GM19043 (cell line): ENCODE data around the gene PCK1.

Experiments
- ATAC-seq: cut with Tn5 transposase; IDR thresholded peaks from one replicate; pipeline ENCODE4 v1.9.1; 2021; ENCODE audit warnings: low read depth; ENCODE audit not compliant: unreplicated experiment

PCK1 gene

DNA sequence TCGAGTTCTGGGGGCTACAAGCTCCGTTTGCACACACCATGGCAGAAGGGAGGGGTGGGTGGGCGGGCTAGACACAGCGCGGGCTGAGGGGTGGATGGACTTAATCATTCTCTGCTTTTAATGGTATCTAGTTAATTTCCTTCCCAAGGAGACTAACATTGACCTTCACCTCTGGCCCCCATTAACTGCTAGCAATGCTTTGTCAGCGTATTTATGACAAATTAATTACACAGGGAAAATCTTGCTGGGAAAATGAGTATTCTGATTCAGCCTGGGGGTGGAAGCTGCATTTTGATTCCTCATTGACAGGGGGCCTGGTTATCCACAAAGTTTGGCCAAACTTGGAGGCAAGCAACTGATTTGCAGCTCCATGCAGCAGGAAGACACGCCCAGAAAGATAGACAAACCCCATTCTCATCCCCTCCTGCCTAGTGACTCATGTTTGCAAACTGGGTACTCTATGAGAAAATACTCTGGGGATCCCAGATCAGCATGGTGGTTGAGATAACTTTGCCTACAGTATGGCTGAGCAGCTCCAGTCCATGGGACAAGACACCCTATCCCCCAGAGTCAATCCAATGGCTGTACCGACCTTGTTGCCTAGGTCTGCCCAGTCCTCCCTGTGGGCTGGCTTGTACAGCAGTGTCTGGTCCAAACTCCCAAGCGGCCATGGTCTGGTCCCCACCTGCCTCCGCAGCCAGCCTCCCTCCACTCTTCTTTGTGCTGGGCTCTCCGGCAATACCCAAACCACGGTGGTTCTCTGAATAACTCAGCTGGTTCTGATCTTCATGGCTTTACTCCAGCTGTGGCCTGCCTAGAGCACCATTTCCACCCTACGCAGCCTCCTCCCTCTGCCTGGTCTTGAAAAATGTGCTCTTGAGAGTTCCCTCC is 39.7 kb downstream of the PCK1 start:
- no peak for ATAC-seq

DNA sequence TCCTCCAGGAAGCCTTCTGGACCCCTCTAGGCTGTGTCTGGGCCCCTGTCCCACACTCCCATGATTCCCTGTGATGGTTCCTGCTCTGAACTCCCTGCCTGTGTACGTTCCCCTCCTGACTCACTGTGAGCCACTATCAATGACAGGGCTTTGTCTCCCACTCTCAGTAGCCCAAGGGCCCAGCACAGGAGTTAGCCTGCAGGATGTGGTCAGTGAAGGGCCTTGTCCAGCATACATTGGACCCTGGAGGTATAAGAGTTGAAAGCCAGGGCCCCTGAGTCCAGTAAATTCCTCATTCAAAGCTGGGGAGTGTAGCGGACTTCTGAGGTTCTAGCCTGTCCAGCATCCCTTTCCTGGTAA is 40.3 kb downstream of the PCK1 start:
- no peak for ATAC-seq

DNA sequence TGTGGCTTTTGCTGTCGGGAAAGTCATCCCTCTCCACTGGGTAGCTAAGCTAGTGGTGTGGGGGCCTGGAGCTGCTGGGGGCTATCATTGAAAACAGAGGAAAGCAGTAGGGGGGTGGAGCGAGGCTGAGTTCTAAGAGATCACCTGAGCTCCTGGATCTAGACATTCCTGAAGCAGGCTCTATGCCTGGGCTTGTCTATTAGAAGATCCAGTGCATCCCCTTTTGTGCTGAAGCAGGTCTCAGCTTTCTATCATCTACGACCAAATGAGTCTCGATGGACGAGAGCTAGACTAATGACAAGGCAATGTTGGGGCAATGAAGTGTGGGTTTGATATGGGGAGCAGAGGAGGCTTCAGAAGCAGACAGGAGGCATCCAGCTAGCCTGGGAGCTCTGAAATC is 40.8 kb downstream of the PCK1 start:
- ATAC-seq: no peak

DNA sequence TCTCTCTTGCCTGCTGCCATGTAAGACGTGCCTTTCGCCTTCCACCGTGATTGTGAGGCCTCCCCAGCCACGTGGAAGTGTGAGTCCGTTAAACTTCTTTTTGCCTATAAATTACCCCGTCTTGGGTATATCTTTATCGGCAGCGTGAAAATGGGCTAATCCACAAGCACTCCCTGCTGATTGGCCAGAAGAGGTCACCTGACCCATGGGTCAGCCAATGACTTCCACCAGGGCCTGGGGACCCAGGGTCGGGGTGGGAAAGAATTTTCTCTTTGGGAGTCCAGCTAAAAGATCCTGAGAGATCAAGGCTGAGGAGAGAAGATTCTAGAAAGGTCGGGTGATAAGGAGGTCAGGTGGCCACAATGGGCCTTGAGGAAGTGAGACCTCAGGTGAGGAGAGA is 42.2 kb downstream of the PCK1 start:
- no peak for ATAC-seq

DNA sequence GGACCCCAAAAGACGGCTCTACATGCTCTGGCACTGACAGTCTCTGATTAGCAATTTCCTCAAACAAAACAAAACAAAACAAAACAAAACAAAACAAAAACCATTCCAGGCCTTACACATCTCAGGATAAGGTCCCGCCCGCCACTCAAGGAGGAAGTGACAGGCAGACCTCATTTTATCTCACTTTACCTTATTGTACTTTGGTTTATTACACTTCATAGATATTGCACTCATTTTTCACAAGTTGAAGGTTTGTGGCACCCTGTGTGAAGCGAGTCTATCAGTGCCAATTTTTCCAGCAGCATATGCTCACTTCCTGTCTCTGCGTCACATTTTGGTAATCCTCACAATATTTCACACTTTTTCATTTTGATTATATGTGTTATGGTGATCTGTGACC is 44.1 kb downstream of the PCK1 start:
- no peak for ATAC-seq

DNA sequence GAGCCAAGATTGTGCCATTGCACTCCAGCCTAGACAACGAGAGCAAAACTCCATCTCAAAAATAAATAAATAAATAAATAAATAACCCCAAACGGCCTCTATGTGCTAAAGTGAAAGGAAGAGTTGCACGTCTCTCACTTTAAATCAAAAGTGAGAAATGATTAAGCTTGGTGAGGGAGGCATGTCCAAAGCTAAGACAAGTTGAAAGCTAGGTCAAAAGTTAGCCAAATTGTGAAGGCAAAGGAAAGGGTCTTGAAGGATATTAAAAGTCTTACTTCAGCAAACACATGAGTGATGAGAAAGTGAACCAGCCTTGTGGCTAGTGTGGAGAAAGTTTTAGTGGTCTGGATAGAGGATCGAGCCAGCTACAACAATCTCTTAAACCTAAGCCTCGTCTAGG is 45.0 kb downstream of the PCK1 start:
- ATAC-seq: no peak

DNA sequence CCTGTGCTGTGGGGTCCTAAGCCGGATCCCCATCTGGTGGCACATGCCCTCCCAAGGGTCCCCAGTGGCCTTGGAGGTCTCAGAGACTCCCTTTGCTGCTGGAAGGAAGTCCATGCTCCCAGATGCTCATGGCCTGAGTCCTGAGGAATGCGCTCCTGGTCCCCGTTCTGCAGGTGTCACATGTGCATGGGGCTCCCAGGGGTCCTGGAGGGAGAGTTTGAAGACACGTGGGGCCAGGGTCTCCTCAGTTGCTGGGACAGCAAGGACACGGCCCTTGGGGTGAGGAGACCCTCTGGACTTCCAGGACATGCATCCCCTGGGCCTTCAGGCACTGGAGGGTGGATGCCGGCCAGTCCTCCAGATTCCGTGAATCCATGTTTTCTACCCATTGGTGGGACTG is 47.6 kb downstream of the PCK1 start:
- no peak for ATAC-seq

DNA sequence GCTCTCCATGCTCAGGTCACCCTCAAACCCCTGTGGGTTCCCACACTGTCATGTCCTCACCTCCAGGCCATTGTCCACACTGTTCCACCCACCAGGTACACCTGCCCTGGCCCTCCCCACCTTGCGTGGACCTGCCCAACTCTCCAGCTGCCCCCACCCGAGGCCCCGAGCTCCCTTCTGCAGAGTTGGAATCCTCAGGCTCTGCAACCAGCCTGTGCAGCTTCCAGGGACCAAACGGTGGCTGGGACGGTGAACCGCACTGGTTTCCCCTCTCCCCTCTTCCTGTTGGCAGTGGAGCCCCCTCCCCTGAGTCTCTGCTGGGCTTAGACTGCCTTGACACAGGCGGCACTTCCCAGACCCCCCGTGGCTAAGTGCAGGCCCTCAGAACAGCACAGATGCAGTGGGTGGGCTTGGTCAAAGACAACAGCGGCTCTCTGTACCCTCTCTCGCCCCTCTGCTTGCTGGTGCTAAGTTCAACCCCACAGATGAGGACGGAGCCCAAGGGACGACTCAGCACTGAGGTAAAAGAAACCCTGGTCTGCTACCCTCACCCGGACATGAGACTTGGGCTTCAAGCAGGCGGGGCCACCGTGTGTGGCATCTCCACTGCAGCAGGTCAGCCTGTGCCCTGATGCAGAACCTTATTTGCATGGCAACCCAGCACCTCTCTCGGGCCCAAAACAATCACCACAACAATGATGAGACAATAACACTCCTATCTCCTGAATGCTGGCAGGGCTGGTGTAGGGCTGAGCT is 48.4 kb downstream of the PCK1 start:
- no peak for ATAC-seq

DNA sequence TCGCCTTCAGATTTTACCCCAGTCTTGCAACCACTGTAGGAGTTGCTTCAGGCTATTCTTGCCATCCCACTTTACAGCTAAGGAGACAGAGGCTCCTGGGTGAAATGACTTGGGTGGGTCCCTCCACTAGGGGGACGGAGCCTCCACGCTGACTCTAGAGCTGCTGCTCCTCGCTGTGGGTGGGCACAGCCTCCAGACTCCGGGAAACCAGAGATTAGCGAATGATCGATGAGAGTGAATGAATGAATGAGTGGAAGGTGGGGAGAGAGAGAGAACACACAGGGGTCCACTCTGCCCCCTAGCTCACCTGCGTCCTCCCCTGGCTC is 48.9 kb downstream of the PCK1 start:
- no peak for ATAC-seq

DNA sequence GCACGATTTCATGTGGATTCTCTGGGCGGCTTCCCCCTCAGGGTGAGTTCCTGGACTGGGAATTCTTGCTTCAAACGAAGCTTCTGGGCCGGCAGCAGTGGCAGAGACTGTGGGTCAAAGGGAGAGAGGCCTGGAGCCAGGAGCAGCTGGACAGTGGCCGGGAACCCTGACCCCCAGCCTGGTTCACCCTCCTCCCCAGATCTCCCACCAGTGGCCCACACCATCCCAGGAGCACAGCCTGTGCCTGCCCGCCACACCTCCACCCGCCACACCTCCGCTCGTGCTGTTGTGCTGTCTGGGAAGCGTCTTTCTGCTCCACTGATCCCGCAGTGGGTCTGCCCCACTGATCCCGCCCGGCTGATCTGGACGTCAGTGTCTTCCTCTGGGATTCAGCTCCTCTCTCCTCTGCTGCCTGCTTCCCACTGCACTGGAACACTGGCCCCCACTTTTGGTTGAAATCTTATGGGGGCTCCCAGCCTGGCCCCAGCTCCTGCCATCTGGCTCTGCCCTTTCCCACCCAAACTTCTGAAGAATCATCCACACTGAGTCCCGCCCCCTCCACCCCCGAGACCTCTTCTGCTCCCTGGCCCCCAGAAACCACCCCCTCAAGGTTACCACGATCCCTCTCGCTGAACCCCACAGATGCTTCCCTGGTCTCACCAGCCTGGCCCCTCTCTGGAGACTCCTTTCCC is 49.5 kb downstream of the PCK1 start:
- ATAC-seq: no peak

DNA sequence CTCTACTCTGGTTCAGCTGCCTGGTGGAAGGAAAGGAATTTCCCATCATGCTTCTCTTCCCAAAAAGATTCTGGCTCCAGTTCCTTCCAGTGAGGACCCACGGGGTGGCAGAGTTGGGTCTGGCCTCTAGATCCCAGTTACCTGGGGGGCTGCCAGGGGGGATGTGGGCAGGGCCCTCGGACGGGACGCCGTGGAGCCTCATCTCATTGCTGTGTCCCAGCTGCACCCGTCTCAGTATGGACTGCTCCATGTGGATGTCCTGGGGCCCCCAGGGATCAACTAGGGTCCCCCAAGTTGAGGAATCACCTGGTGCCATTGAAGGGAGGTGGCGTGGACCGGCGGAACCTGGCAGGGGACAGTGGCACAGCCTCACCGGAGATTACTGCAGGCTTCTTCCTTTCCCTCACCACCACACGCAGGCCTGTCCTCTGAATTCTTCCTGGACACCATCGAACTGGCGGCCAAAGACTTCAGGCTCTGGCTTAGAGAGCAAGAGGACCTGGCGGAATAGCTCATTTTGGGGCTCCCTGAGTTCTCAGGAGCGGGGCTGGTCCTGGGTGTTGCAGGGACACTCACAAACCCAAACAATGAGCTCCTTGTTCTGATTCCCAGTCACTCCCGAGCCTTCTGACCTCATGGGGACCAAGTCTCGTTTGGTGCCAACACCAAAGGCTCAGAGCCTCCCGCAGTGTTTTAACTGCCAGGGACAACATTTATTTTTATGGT is 50.8 kb downstream of the PCK1 start:
- no peak for ATAC-seq

DNA sequence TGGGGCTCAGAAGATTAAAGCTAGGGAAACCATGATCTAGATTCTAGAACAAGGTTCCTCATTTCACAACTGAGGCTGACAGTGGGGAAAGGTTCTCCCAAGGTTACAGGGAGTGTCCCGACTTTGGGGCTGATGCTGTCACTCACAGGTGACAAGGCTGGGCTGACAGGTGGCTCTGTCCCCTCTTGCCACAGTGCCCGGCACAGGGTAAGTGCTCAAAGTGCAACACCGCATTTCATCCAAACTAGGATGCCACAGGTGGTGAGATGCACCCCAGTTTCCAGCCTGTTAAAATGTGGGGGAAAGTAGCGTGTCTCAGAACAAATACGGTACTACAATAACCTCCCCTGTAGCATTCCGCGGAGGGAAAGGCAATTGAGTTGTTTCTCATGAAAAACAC is 51.5 kb downstream of the PCK1 start:
- no peak for ATAC-seq

DNA sequence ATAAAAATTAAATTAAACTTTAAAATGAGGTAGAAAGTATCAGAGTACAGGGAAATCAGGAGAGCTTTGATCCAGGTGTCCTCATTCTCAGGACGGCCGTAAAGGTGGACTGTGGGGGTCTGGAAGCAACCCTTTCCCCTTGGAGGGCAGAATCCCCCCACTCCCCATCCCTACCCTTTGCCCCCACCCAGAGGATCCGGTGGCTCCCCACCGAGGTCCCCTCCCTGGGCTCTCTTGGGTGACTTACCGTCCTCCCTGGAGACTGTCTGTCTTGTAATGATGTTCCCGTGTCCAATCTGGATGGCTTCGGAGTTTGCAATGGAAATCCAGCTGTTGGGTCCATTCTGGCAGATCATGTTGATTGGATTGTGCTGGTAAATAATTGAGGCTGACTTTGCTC is 52.0 kb downstream of the PCK1 start:
- no peak for ATAC-seq

DNA sequence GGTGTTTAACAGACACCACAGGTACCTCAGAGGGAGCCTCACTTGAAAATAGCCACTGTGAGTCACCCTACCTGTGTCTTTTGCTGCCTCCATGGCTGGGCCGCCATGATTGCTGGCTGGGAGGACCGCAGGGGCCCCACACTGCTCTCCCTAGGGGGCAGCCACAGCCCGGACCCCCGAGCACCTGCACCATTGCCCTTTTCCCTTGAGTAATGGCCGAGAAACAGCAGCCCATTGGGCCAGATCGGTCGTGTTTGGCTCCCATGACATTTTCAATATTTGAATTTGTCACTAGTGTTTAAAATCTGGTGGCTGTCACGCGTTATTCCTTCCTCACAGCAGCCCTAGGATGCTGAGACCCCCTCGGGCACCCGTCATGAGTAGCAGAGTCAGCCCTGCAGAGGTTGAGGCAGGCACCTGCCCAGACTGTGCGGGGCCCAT is 52.6 kb downstream of the PCK1 start:
- ATAC-seq: no peak

DNA sequence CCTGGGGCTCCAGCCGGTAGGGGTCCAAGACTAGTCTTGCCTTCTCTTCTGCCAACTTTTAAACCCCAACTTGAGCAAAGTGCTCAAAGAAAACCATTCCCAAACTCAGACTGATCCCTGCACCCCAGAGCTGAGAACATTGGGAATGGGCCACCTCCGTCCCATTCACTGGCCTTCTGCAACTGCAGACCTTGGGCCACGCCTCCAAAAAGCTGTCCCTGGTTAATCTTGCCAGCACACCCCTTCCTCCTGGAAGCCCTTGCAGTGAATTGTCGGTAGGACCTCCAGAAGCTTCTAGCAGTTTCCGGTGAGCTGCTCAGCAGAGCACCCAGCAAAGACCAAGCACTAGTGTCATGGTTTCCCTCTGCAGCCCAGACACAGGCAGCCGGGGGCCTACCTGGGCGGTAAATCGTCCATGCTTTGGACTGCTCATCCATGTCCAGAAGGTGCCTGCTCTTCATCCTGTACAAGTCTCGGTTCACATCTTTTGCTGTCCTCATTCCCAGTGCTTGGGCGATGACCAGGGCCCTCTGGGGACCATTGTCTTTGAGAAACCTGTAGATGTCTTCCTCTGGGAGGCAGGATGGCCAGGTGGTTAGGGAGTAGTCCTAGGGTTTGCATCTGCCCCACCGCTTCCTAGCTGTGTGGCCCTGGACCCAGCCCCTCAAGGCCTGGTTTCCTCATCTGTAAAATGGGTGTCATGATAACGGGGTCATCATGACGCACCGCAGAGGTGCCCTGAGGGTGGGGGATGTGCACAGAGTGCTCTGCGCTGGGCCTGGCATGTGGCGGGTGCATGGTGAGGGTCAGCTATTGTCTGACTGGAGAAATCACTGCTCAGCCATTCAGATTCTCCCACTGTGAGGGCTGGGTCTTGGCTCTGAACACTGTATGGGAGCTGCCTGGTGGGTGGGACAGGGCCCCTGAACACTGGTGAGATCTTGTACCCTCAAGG is 53.9 kb downstream of the PCK1 start:
- no peak for ATAC-seq

DNA sequence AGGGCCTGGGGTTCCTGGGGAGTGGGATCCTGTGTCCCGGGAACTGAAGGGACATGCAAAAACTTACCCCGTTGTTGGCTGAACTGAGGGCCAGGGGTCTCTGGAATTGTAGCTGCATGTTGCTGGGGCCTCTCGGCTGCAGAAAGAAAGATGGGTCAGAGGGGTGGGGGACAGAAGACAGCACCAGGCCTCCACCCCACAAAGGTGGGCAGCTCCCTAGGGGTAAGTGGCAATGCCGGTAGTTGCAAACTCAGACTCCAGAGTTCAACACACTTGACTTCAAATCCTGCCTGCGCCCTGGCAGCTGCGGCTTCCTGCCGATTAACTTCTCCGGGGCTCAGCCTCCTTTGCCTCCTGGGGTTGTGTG is 54.5 kb downstream of the PCK1 start:
- ATAC-seq: no peak

DNA sequence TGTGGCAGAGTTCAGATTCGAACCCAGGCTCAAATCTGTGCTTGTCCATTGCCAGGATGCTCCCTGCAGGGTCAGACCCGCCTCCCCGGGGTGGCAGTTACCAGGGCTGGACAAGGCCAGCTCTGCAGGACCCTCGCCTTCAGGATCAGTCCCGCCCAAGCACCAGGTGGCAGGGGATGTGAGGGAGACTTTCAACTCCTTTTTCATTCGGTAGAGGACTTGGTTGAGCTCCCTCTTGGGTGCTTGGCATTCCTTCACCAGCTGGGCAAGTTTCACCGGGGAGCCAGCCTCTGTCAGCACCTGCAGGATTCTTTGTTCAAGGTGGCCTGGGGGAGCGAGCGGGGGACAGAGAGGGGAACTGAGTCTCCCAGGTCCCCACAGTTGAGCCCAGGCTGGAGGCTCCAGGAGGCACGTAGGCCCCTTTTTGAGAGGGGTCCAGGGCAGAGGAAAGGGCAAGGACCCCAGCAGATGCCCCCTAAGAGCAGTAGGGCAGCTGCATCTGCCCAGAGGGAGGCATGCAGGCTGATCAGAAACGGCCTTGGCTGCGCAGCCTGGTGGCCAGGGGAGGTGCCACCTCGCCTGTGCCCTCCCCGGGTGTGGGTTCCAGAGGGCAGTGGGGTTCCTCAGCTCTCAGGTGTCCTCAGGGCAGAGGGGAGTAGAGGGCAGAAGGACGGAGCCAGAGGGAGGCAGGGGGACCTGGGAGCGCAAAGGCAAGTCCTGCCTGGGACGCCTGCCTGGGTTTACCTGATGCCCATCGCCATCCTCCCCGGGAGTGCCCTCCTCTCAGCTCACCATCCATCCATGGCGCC is 55.4 kb downstream of the PCK1 start:
- ATAC-seq: no peak

DNA sequence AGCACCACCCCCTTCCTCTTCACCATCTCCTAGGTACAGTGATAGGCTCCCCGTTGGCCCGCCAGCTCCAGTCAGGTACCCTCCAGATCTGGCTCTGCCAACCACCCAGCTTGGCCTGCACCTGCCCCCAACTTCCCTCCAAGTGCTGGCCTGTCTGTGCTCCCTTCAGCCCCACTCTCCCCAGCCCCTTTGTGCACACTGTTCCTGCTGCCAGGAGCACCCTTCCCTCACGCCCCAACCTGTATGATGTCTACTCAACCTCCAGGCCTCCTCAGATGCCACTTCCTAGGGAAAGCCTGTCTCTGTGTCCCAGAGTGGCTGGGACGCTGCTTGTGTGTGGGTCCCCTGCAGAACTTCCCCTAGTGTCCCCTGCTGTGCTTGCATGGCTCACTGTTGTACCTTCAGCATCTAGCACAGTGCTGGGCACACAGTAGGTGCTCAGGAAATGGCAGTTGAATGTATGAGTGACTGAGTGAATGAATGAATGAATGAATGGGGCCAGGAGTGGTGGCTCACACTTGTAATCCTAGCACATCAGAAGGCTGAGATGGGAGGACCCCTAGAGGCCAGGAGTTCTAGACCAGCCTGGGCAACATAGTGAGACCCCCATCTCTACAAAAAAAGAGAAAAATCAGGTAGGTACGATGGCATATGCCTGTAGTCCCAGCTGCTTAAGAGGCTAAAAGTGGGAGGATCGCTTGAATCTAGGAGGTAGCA is 56.3 kb downstream of the PCK1 start:
- no peak for ATAC-seq
